ENCODE measurements around the gene AKR1B1. TPM values are rescaled to one million over a fixed set of nuclear protein-coding genes. Genes with fewer than 3 reads are reported as not detected.

AKR1B1 gene
- total RNA-seq, 2 donors from 2014 or later, result 48.4 to 60.1 TPM

GRCh38 chr7:134435161-134435920, 23.6 kb downstream of the AKR1B1 start:
- H3K4me3 Mint-ChIP-seq, result no peak overlapping the region
- peaks cover 11% of the 10 kb centered on the region for H3K4me1 Mint-ChIP-seq
- no peak for ATAC-seq
- no peaks in the 10 kb centered on the region for H3K9me3 ChIP-seq (ENCODE audit: control insufficient read depth, low read length, poor library complexity, severe bottlenecking)
- peak overlapping the region; percentile 59 for H3K27ac Mint-ChIP-seq
- DNase-seq, result no peak
- H3K27me3 Mint-ChIP-seq, result no peaks in the 10 kb centered on the region
- H3K36me3 Mint-ChIP-seq (ENCODE audit: low read depth), result no peaks in the 10 kb centered on the region

- Mint-ChIP-seq H3K4me1 (peaks cover 11% of the 10 kb centered on the region), H3K27me3 (no peaks in the 10 kb centered on the region), H3K27ac (peak overlapping the region; percentile 59), H3K36me3 (ENCODE audit: low read depth) (no peaks in the 10 kb centered on the region), H3K4me3 (no peak overlapping the region)
- ATAC-seq (no peak), DNase-seq (no peak)
- H3K9me3 ChIP-seq (ENCODE audit: control insufficient read depth, low read length, poor library complexity, severe bottlenecking), result no peaks in the 10 kb centered on the region
Measured at GRCh38 chr7:134434701-134435100, 24.2 kb downstream of the AKR1B1 start.

- H3K4me3 Mint-ChIP-seq, result no peak overlapping the region
- no peak for ATAC-seq
Measured at GRCh38 chr7:134433430-134433829, 25.5 kb downstream of the AKR1B1 start.

GRCh38 chr7:134432296-134433152, 26.4 kb downstream of the AKR1B1 start:
- peak; percentile 88 for ATAC-seq

More at GRCh38 chr7:134433430-134433829, 25.5 kb downstream of the AKR1B1 start:
- H3K4me1 Mint-ChIP-seq, result peaks cover 11% of the 10 kb centered on the region
- no peak for DNase-seq
- H3K36me3 Mint-ChIP-seq (ENCODE audit: low read depth), result peaks cover 3% of the 10 kb centered on the region
- H3K9me3 ChIP-seq (ENCODE audit: control insufficient read depth, low read length, poor library complexity, severe bottlenecking), result no peaks in the 10 kb centered on the region
- H3K27ac Mint-ChIP-seq, result peak overlapping the region; percentile 85
- H3K27me3 Mint-ChIP-seq, result peaks cover 5% of the 10 kb centered on the region

GRCh38 chr7:134431815-134432214, 27.1 kb downstream of the AKR1B1 start:
- DNase-seq (no peak), ATAC-seq (no peak)
- Mint-ChIP-seq H3K27me3 (peaks cover 5% of the 10 kb centered on the region), H3K36me3 (ENCODE audit: low read depth) (peaks cover 3% of the 10 kb centered on the region), H3K27ac (peak overlapping the region; percentile 85), H3K4me1 (peaks cover 11% of the 10 kb centered on the region), H3K4me3 (peak overlapping the region; percentile 91)
- H3K9me3 ChIP-seq (ENCODE audit: control insufficient read depth, low read length, poor library complexity, severe bottlenecking), result no peaks in the 10 kb centered on the region

More at GRCh38 chr7:134432296-134433152, 26.4 kb downstream of the AKR1B1 start:
- H3K9me3 ChIP-seq (ENCODE audit: control insufficient read depth, low read length, poor library complexity, severe bottlenecking), result no peaks in the 10 kb centered on the region
- peaks cover 5% of the 10 kb centered on the region for H3K27me3 Mint-ChIP-seq
- DNase-seq, result peak; percentile 31 to 44 (median 38)
- H3K27ac Mint-ChIP-seq, result peak overlapping the region; percentile 85
- peaks cover 11% of the 10 kb centered on the region for H3K4me1 Mint-ChIP-seq
- peak overlapping the region; percentile 91 for H3K4me3 Mint-ChIP-seq
- peaks cover 3% of the 10 kb centered on the region for H3K36me3 Mint-ChIP-seq (ENCODE audit: low read depth)

- peaks cover 5% of the 10 kb centered on the region for H3K27me3 Mint-ChIP-seq
- no peak for DNase-seq
- no peak for ATAC-seq
- H3K4me3 Mint-ChIP-seq, result no peak overlapping the region
- no peaks in the 10 kb centered on the region for H3K9me3 ChIP-seq (ENCODE audit: control insufficient read depth, low read length, poor library complexity, severe bottlenecking)
- no peak overlapping the region for H3K27ac Mint-ChIP-seq
- peaks cover 3% of the 10 kb centered on the region for H3K36me3 Mint-ChIP-seq (ENCODE audit: low read depth)
- peaks cover 11% of the 10 kb centered on the region for H3K4me1 Mint-ChIP-seq
Measured at GRCh38 chr7:134429481-134429880, 29.4 kb downstream of the AKR1B1 start.

GRCh38 chr7:134428942-134429341, 30.0 kb downstream of the AKR1B1 start:
- DNase-seq (no peak), ATAC-seq (no peak)
- no peaks in the 10 kb centered on the region for H3K9me3 ChIP-seq (ENCODE audit: control insufficient read depth, low read length, poor library complexity, severe bottlenecking)
- Mint-ChIP-seq H3K27ac (no peak overlapping the region), H3K4me1 (peaks cover 11% of the 10 kb centered on the region), H3K36me3 (ENCODE audit: low read depth) (peaks cover 3% of the 10 kb centered on the region), H3K27me3 (peaks cover 7% of the 10 kb centered on the region), H3K4me3 (no peak overlapping the region)

GRCh38 chr7:134427896-134428295, 31.0 kb downstream of the AKR1B1 start:
- Mint-ChIP-seq H3K36me3 (ENCODE audit: low read depth) (peaks cover 3% of the 10 kb centered on the region), H3K27me3 (peaks cover 11% of the 10 kb centered on the region), H3K27ac (no peak overlapping the region), H3K4me1 (peaks cover 9% of the 10 kb centered on the region), H3K4me3 (no peak overlapping the region)
- no peaks in the 10 kb centered on the region for H3K9me3 ChIP-seq (ENCODE audit: control insufficient read depth, low read length, poor library complexity, severe bottlenecking)
- ATAC-seq, result no peak
- no peak for DNase-seq

- Mint-ChIP-seq H3K4me1 (no peaks in the 10 kb centered on the region), H3K4me3 (no peak overlapping the region), H3K27me3 (peaks cover 21% of the 10 kb centered on the region), H3K36me3 (ENCODE audit: low read depth) (peaks cover 3% of the 10 kb centered on the region), H3K27ac (no peak overlapping the region)
- no peaks in the 10 kb centered on the region for H3K9me3 ChIP-seq (ENCODE audit: control insufficient read depth, low read length, poor library complexity, severe bottlenecking)
- DNase-seq, result no peak
- ATAC-seq, result no peak
Measured at GRCh38 chr7:134425777-134426176, 33.1 kb downstream of the AKR1B1 start.

- Mint-ChIP-seq H3K27ac (no peak overlapping the region), H3K4me1 (no peaks in the 10 kb centered on the region), H3K4me3 (no peak overlapping the region), H3K36me3 (ENCODE audit: low read depth) (peaks cover 2% of the 10 kb centered on the region), H3K27me3 (peaks cover 36% of the 10 kb centered on the region)
- H3K9me3 ChIP-seq (ENCODE audit: control insufficient read depth, low read length, poor library complexity, severe bottlenecking), result no peaks in the 10 kb centered on the region
- ATAC-seq (no peak), DNase-seq (no peak)
Measured at GRCh38 chr7:134422638-134423037, 36.3 kb downstream of the AKR1B1 start.

GRCh38 chr7:134422008-134422407, 36.9 kb downstream of the AKR1B1 start:
- ATAC-seq, result no peak
- no peak for DNase-seq
- peaks cover 2% of the 10 kb centered on the region for H3K36me3 Mint-ChIP-seq (ENCODE audit: low read depth)
- H3K27me3 Mint-ChIP-seq, result peaks cover 38% of the 10 kb centered on the region
- H3K9me3 ChIP-seq (ENCODE audit: control insufficient read depth, low read length, poor library complexity, severe bottlenecking), result no peaks in the 10 kb centered on the region
- H3K4me1 Mint-ChIP-seq, result no peaks in the 10 kb centered on the region
- H3K27ac Mint-ChIP-seq, result no peak overlapping the region
- H3K4me3 Mint-ChIP-seq, result no peak overlapping the region

GRCh38 chr7:134420424-134421125, 38.3 kb downstream of the AKR1B1 start:
- H3K36me3 Mint-ChIP-seq (ENCODE audit: low read depth), result peaks cover 2% of the 10 kb centered on the region
- H3K27me3 Mint-ChIP-seq, result peaks cover 38% of the 10 kb centered on the region
- no peaks in the 10 kb centered on the region for H3K9me3 ChIP-seq (ENCODE audit: control insufficient read depth, low read length, poor library complexity, severe bottlenecking)
- DNase-seq (no peak), ATAC-seq (no peak)
- no peak overlapping the region for H3K4me3 Mint-ChIP-seq
- no peaks in the 10 kb centered on the region for H3K4me1 Mint-ChIP-seq
- no peak overlapping the region for H3K27ac Mint-ChIP-seq

GRCh38 chr7:134419875-134420274, 39.0 kb downstream of the AKR1B1 start:
- no peaks in the 10 kb centered on the region for H3K9me3 ChIP-seq (ENCODE audit: control insufficient read depth, low read length, poor library complexity, severe bottlenecking)
- H3K4me3 Mint-ChIP-seq, result no peak overlapping the region
- H3K4me1 Mint-ChIP-seq, result no peaks in the 10 kb centered on the region
- ATAC-seq, result no peak
- H3K36me3 Mint-ChIP-seq (ENCODE audit: low read depth), result peaks cover 2% of the 10 kb centered on the region
- peaks cover 38% of the 10 kb centered on the region for H3K27me3 Mint-ChIP-seq
- H3K27ac Mint-ChIP-seq, result no peak overlapping the region
- DNase-seq, result no peak
